ENCODE data around the gene PLA2G2C. TPM values are rescaled to one million over a fixed set of nuclear protein-coding genes. Genes with fewer than 3 reads are reported as not detected.

Gene PLA2G2C
- total and polyA plus RNA-seq, 2 experiments from 2014 or later: not detected

DNA sequence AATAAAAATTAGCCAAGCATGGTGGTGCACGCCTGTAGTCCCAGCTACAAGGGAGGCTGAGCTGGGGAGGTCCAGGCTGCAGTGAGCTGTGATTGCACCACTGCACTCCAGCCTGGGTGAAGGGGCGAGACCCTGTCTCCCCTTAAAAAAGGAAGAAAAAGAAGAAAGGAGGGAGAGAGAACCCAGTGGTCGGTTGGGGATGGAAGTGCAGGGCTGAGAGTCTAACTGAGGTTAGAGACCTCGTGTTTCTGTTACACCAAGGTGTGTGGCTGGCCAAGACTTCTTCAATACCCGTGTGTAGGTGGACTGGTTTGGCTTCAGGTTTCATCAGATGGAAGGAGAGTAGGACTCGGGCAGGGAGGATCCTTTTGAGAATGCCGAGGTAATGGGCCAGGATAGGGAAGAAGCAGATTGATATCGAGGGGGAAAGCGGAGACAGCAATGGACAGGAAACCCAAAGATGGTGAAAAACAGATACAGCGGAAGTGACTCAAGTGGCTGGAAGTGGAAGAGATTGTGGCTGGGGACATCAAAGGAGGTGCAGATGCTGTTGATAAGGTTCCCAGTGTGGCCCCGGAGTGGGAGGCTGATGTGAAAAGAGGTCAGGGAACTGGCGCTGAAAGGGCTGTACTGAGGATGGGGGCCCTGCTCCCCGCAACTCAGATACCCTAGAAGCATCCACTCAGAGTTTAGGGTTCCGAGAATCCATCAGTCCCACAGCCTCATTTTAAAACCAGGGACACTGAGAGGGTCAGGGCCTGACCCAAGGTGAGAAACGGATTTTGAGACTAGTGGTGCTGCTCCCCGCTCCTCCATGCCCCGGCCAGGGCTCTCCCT lies 1.1 kb downstream of the PLA2G2C start (continued):
- TF ChIP-seq, protein P1, sequence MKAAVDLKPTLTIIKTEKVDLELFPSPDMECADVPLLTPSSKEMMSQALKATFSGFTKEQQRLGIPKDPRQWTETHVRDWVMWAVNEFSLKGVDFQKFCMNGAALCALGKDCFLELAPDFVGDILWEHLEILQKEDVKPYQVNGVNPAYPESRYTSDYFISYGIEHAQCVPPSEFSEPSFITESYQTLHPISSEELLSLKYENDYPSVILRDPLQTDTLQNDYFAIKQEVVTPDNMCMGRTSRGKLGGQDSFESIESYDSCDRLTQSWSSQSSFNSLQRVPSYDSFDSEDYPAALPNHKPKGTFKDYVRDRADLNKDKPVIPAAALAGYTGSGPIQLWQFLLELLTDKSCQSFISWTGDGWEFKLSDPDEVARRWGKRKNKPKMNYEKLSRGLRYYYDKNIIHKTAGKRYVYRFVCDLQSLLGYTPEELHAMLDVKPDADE (IDR thresholded peaks at IDR 0.05): no peak
- TF ChIP-seq STAT1 (IDR thresholded peaks at IDR 0.05; ENCODE audit: unreplicated experiment): no peak

DNA sequence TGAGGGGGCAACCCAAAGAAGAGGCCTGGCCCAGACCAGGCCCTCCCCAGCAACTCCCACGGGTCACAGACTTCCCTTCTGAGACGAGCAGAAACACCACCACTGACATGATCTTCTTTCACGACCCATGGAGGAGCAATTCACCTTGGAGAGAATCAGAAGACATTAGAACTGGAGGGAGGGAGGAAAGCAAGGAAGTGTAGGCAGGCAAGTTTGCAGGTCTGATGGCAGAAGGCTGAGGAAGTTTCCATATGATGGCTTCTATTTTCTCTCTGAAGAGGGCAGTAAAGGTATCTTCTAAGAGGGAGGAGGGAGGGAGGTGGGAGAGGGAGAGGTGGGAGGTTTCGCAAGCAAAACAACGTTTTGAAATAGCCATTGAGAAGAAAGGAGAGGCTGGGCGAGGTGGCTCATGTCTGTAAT lies 1.8 kb downstream of the PLA2G2C start:
- Histone ChIP-seq H3K36me3 (ENCODE audit: insufficient read depth) (no peaks in the 10 kb centered on the region), H2AFZ (no peak overlapping the region), H3K4me2 (no peak overlapping the region), H3K79me2 (replicated peaks; ENCODE audit: insufficient read depth) (no peaks in the 10 kb centered on the region), H3K4me3 (no peak overlapping the region), H3F3A (replicated peaks; ENCODE audit: low read depth) (no peaks in the 10 kb centered on the region), H3K9me2 (ENCODE audit: insufficient read depth) (no peaks in the 10 kb centered on the region), H3K27ac (ENCODE audit: low read depth) (no peak overlapping the region), H4K20me1 (replicated peaks; ENCODE audit: insufficient read depth) (no peaks in the 10 kb centered on the region), H3K4me1 (ENCODE audit: insufficient read depth) (peaks cover 9% of the 10 kb centered on the region), H3K27me3 (ENCODE audit: insufficient read depth) (peaks cover 13% of the 10 kb centered on the region)
- H3K4me1 Mint-ChIP-seq: peaks cover 21% of the 10 kb centered on the region
- TF ChIP-seq, protein P2, sequence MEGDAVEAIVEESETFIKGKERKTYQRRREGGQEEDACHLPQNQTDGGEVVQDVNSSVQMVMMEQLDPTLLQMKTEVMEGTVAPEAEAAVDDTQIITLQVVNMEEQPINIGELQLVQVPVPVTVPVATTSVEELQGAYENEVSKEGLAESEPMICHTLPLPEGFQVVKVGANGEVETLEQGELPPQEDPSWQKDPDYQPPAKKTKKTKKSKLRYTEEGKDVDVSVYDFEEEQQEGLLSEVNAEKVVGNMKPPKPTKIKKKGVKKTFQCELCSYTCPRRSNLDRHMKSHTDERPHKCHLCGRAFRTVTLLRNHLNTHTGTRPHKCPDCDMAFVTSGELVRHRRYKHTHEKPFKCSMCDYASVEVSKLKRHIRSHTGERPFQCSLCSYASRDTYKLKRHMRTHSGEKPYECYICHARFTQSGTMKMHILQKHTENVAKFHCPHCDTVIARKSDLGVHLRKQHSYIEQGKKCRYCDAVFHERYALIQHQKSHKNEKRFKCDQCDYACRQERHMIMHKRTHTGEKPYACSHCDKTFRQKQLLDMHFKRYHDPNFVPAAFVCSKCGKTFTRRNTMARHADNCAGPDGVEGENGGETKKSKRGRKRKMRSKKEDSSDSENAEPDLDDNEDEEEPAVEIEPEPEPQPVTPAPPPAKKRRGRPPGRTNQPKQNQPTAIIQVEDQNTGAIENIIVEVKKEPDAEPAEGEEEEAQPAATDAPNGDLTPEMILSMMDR (conservative IDR thresholded peaks at IDR 0.05; ENCODE audit: low read depth in 2 of 2): peak in 1 of 2 experiments; percentile 25; a peak in 3 of 4 replicates
- no peak for TF ChIP-seq STAT1 (IDR thresholded peaks at IDR 0.05; ENCODE audit: unreplicated experiment)
- H3K9me3 Mint-ChIP-seq: peaks cover 2% of the 10 kb centered on the region; the same call in 1 of the 3 replicates
- H3K36me3 Mint-ChIP-seq (ENCODE audit: low read depth): no peaks in the 10 kb centered on the region; the same call in 2 of the 3 replicates
- H3K4me3 Mint-ChIP-seq: 0 out of 3 replicates have a peak overlapping the region, but pooled peaks have one; percentile 2
- H3K27ac Mint-ChIP-seq: no peak overlapping the region
- H3K27me3 Mint-ChIP-seq (ENCODE audit: insufficient read depth, low read depth, poor library complexity): peaks cover 12% of the 10 kb centered on the region
- no peak for ATAC-seq
- peak; percentile 74 for DNase-seq (ENCODE audit: low spot score)

DNA sequence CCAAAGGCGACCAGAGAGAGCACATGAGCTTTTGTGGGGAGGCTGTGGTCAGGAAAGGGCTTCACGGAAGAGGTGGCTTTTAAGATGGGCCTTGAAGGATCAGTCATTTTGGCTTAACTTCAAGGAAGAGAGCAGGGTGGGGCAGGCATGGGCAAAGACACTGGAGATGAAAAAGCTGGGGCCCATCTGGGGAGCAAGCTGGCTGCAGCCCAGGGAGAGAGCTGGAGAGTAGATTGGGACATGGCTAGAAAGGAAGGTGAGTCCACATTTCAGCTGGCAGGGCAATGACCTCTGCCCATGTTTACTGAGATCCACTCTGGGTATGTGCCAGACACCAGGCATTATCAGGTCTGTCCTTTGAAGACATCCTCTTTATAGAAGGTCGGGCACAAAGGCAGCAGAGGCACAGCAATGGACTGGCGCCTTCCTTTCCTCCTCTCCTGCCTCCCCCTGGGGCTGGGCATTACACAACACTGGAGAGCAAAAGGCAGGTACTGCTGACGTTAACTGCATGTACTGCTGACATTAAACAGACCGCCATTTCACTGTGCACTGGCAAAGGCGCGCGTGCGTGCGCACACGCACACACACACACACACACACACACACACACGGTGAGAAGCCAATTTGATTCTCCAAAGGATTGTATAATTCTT lies 2.6 kb downstream of the PLA2G2C start:
- no peaks in the 10 kb centered on the region; the same call in 2 of the 3 replicates for H3K36me3 Mint-ChIP-seq (ENCODE audit: low read depth)
- H2AFZ ChIP-seq: no peak overlapping the region
- no peaks in the 10 kb centered on the region for H4K20me1 ChIP-seq (replicated peaks; ENCODE audit: insufficient read depth)
- ATAC-seq (no peak), DNase-seq (ENCODE audit: low spot score) (no peak)
- no peak overlapping the region for H3K4me2 ChIP-seq
- H3K27me3 Mint-ChIP-seq (ENCODE audit: insufficient read depth, low read depth, poor library complexity): peaks cover 15% of the 10 kb centered on the region
- H3F3A ChIP-seq (replicated peaks; ENCODE audit: low read depth): no peaks in the 10 kb centered on the region
- no peak overlapping the region for H3K4me3 ChIP-seq
- peaks cover 2% of the 10 kb centered on the region; the same call in 1 of the 3 replicates for H3K9me3 Mint-ChIP-seq
- no peak for TF ChIP-seq STAT1 (IDR thresholded peaks at IDR 0.05; ENCODE audit: unreplicated experiment)
- TF ChIP-seq, protein P3, sequence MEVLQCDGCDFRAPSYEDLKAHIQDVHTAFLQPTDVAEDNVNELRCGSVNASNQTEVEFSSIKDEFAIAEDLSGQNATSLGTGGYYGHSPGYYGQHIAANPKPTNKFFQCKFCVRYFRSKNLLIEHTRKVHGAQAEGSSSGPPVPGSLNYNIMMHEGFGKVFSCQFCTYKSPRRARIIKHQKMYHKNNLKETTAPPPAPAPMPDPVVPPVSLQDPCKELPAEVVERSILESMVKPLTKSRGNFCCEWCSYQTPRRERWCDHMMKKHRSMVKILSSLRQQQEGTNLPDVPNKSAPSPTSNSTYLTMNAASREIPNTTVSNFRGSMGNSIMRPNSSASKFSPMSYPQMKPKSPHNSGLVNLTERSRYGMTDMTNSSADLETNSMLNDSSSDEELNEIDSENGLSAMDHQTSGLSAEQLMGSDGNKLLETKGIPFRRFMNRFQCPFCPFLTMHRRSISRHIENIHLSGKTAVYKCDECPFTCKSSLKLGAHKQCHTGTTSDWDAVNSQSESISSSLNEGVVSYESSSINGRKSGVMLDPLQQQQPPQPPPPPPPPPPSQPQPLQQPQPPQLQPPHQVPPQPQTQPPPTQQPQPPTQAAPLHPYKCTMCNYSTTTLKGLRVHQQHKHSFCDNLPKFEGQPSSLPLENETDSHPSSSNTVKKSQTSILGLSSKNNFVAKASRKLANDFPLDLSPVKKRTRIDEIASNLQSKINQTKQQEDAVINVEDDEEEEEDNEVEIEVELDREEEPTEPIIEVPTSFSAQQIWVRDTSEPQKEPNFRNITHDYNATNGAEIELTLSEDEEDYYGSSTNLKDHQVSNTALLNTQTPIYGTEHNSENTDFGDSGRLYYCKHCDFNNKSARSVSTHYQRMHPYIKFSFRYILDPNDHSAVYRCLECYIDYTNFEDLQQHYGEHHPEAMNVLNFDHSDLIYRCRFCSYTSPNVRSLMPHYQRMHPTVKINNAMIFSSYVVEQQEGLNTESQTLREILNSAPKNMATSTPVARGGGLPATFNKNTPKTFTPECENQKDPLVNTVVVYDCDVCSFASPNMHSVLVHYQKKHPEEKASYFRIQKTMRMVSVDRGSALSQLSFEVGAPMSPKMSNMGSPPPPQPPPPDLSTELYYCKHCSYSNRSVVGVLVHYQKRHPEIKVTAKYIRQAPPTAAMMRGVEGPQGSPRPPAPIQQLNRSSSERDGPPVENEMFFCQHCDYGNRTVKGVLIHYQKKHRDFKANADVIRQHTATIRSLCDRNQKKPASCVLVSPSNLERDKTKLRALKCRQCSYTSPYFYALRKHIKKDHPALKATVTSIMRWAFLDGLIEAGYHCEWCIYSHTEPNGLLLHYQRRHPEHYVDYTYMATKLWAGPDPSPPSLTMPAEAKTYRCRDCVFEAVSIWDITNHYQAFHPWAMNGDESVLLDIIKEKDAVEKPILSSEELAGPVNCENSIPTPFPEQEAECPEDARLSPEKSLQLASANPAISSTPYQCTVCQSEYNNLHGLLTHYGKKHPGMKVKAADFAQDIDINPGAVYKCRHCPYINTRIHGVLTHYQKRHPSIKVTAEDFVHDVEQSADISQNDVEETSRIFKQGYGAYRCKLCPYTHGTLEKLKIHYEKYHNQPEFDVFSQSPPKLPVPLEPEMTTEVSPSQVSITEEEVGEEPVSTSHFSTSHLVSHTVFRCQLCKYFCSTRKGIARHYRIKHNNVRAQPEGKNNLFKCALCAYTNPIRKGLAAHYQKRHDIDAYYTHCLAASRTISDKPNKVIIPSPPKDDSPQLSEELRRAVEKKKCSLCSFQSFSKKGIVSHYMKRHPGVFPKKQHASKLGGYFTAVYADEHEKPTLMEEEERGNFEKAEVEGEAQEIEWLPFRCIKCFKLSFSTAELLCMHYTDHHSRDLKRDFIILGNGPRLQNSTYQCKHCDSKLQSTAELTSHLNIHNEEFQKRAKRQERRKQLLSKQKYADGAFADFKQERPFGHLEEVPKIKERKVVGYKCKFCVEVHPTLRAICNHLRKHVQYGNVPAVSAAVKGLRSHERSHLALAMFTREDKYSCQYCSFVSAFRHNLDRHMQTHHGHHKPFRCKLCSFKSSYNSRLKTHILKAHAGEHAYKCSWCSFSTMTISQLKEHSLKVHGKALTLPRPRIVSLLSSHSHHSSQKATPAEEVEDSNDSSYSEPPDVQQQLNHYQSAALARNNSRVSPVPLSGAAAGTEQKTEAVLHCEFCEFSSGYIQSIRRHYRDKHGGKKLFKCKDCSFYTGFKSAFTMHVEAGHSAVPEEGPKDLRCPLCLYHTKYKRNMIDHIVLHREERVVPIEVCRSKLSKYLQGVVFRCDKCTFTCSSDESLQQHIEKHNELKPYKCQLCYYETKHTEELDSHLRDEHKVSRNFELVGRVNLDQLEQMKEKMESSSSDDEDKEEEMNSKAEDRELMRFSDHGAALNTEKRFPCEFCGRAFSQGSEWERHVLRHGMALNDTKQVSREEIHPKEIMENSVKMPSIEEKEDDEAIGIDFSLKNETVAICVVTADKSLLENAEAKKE (CRISPR knock-in tag; IDR thresholded peaks at IDR 0.05): no peak
- TF ChIP-seq POLR2AphosphoS5 (IDR thresholded peaks at IDR 0.05; ENCODE audit: low read depth): no peak
- TF ChIP-seq, protein P1 (IDR thresholded peaks at IDR 0.05): no peak
- peaks cover 13% of the 10 kb centered on the region for H3K27me3 ChIP-seq (ENCODE audit: insufficient read depth)
- no peak overlapping the region; the same call in 2 of the 3 replicates for H3K4me3 Mint-ChIP-seq
- no peaks in the 10 kb centered on the region for H3K36me3 ChIP-seq (ENCODE audit: insufficient read depth)
- peaks cover 21% of the 10 kb centered on the region for H3K4me1 Mint-ChIP-seq
- H3K9me2 ChIP-seq (ENCODE audit: insufficient read depth): no peaks in the 10 kb centered on the region
- no peak overlapping the region for H3K27ac ChIP-seq (ENCODE audit: low read depth)
- peaks cover 9% of the 10 kb centered on the region for H3K4me1 ChIP-seq (ENCODE audit: insufficient read depth)
- H3K27ac Mint-ChIP-seq: no peak overlapping the region
- H3K79me2 ChIP-seq (replicated peaks; ENCODE audit: insufficient read depth): no peaks in the 10 kb centered on the region
